GM19463 (cell line): ENCODE data around the gene CLDND1.

Experiments
- ATAC-seq: cut with Tn5 transposase; IDR thresholded peaks from one replicate; pipeline ENCODE4 v1.9.1; 2021; ENCODE audit warnings: mild to moderate bottlenecking, moderate library complexity; ENCODE audit not compliant: unreplicated experiment

Gene CLDND1

DNA sequence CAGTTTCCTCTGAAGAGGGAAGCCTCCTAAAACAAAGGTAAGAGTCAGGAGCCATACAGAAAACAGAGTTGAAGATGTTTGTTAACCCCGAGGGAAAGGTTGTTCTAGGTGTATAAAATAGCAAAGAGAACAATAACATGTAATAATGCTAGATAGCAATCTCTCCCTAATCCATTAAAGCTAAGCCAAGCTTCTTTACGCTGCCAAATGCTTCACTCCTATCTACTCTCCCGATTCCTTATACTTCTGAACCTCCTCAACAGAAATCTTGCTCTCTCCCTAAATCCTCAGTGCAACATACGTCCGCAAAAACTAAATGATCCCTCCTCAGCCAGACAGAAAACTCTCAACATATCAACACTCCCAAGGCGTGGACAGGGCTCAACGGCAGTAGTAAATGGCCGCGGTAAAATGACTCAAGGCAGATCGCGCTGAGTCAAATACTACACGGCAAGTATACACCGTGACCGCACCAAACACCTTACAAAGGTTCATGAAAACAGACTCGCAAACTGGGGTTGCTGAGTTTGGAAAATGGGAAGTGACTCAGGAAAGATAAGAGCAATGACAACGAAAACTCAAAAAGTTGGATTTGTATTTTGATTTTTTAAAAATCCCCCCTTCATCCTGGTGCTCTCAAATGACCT, 682 bp downstream of the CLDND1 start:
- peak; percentile 33 for ATAC-seq

- no peak for ATAC-seq
These were observed 3.4 kb downstream of the CLDND1 start for GRCh38 chr3:98519351-98519750.

GRCh38 chr3:98518816-98519215, 3.9 kb downstream of the CLDND1 start:
- ATAC-seq, result no peak

DNA sequence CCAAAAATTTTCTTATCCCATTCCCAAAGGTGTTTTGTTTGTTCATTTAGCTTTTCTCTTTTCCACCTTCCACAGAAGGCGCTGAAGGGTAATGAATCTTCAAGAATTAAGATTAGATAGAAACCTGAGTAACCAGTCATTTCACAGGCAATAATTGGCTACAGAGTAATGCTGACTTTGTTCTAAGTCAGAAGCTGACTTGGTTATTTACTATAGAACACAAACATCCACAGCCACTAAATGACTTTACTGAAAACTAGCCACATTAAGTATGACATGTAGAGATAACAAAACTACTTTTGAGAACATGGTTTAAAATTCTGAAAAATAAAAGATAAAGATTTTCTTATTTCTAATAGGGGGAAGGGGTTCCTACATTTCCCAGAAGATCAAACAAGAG, 7.8 kb downstream of the CLDND1 start:
- no peak for ATAC-seq

- ATAC-seq, result no peak
These were observed 9.0 kb downstream of the CLDND1 start for GRCh38 chr3:98513736-98514135.

GRCh38 chr3:98513091-98513511, 9.6 kb downstream of the CLDND1 start:
- no peak for ATAC-seq

- no peak for ATAC-seq
These were observed 10.1 kb downstream of the CLDND1 start for GRCh38 chr3:98512576-98512975.

GRCh38 chr3:98508582-98508981, 14.1 kb downstream of the CLDND1 start:
- no peak for ATAC-seq

DNA sequence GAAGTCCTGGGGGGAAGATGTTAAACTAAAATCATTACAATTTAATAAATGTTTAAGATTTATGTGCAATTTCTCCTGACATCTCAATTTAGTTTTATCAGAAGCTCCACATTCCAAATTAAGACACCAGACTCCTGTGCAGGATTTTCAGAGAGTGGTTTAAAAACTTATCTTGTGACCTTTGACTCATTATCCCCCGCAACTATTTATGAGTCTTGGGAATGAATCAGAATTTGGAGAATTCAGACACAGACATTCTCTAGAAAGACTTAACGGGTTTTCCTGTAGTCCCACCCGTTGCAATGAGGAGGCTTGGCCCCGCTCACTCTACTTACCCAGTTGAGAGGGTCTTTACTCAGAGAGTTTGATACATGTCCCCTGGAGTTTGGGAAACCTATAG, 18.2 kb downstream of the CLDND1 start:
- ATAC-seq, result no peak

DNA sequence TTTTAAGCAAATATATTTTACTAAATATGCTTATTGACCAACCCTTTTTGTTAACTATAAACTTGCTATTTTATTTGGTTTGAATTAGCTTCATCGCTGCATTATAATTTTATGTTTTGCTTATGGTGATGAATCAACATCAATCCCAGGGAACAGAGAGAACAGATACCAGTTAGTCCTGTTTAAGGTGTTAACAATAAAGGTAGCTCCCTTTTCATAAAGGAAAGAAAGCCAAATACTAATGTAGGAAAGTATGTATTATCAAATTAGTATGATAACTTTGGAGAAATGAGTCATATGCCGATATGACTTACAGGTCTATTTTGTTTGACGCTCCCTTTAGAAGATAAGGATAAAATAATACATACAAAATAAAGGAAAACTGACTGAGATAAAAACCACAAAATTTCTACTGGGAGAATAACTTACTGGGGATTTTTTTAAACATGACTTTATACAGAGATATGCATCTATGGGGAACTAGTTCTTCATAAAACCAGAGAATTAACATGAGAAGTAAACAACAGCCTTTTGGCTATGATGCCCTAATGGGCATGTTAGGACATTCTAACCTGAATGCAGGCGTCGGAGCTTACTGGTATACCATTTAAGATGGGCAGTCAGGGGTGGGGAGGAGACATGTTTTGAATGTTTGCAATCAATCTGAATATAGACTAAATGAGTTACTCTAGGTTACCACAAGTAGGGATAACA, 20.7 kb downstream of the CLDND1 start:
- no peak for ATAC-seq

DNA sequence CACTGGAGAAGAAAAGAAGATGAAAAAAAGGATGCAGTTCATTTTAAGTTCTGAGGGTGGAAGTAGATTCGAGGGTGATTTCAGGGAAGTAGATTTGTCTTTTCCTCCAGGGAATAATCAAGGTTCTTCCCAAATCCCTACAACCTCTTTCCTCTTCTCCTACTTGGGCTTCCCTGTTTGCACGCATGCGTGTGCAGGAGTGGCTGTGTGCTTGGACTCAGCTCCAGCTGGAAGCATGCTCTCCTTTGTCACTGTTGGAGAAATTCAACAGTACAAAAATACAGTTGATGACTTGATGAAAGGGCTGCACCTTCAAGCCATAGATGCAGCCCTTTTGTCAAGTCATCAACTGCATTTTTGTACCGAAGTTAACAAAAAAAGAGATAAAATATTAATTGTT, 21.4 kb downstream of the CLDND1 start:
- no peak for ATAC-seq

DNA sequence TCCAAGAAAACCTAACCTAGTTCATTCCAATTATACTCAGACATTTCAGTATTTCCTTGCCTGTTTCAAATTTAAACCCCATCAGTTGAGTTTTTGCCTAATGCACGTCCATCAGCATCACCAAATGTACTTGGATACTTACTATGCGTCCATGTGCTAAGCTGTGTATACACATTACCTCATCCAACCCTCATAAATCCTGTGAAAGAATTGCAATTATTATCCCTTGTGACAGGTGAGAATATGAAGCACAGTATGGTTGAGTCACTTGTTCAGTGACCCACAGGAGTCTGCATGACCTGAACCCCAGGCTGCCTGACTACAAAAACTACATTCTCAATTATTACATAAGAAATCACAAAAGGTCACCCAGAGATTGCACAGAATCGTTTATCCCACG, 22.7 kb downstream of the CLDND1 start:
- ATAC-seq, result no peak

- ATAC-seq, result no peak
These were observed 25.3 kb downstream of the CLDND1 start, which contains the start of gene OR5K2 for GRCh38 chr3:98497381-98497780. OR5K2 (plus strand) TSS chr3:98497681; CDS start chr3:98497681, 0 bp downstream.

DNA sequence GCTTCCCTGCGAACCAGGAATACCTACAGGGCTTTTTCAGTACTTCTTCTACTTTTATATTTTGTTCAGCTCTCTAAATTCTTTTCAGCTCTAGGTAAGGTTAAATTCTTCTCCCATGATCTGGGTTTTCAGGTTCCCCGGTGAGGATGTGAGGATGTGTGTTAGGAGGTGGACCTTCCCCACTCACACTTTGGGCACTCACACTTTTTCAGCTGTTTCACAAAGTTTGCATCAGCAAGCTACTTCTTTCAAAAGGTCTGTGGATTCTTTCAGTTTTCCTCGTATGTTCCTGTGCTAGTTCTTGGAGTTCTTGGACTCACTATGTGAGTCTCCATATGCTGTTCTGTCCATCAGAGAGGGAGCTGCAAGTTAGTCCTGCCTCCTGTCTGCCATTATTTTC, 39.1 kb downstream of the CLDND1 start:
- no peak for ATAC-seq

DNA sequence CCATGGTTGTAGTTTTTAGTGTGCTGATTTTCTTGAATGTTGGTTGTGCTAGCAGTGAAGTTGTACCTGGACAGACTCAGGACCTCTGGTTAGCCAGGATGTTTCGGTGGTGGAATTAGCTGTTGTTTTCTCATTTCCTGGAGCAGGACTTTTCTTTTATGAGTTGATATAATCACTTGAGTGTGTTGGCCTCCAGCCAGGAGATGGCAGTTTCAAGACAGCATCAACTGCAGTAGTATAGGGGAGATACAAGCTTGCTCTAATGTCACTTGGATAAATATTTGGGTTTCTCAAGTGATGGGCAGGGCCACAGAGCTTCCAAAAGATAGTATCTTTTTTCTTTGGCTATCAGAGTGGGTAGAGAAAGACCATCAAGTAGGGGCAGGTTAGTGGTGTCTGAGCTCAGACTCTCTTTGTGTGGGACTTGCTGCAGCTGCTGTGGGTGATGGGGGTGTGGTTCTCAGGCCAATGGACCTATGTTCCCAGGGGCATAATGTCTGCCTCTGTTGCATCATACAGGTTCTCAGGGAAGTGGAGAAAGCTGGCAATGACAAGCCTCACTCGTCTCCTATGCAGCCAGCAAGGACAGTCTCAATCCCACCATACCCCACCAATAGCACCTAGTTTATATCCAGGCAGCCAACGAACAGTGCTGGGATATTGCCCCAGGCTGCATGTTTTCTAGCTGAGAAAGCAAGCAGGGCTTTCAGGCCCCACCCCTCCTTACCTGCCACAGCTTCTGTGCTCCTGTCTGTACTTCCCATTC, 39.8 kb downstream of the CLDND1 start:
- ATAC-seq, result no peak
